H1 (cell line): ENCODE measurements around the gene P3H3. TPM values are rescaled to one million over a fixed set of nuclear protein-coding genes. Genes with fewer than 3 reads are reported as not detected.
A peak's percentile ranks its signal among the peaks of the same experiment; 100 is the strongest.

Experiments
- CTCF ChIA-PET: fragments of 300-600 bp; sonication (Branson Sonifier 250); formaldehyde crosslinking; loops from one replicate; lab custom pipeline; 2021; ENCODE audit not compliant: partially characterized antibody; lab: Charles Lee
- POLR2A ChIA-PET: fragments of 300-600 bp; sonication (Branson Sonifier 250); formaldehyde crosslinking; loops from one replicate; lab custom pipeline; 2021; ENCODE audit warnings: inconsistent platforms; ENCODE audit not compliant: partially characterized antibody; lab: Charles Lee
- DNase-seq, 2 experiments: peaks; one replicate each; pipeline versions ENCODE4 v3.0.0 to v3.0.0-alpha.2; 2010 to 2022; ENCODE audit warnings: low spot score in 2 of 2, low read depth in 1 of 2, mixed read lengths in 1 of 2
- FAIRE-seq: peaks from 2 replicates; lab custom pipeline; 2011; peaks lifted over from hg19 to GRCh38; lab: Jason Lieb, UNC
- H2AFZ ChIP-seq: 2 replicates; pipeline ENCODE4 v1.8.1; 2012; ENCODE audit warnings: low read length, inconsistent platforms
- H2AK5ac ChIP-seq: 2 replicates; pipeline ENCODE4 v1.6.1; 2013; ENCODE audit warnings: low read depth, low read length
- H2BK120ac ChIP-seq: replicated peaks from 2 replicates; pipeline ENCODE3; 2013; ENCODE audit warnings: low read depth, low read length, inconsistent platforms
- H2BK12ac ChIP-seq: 2 replicates; pipeline ENCODE4 v1.6.1; 2013; ENCODE audit warnings: low read depth, low read length
- H2BK15ac ChIP-seq: 2 replicates; pipeline ENCODE4 v1.6.1; 2013; ENCODE audit warnings: low read length
- H2BK20ac ChIP-seq: 2 replicates; pipeline ENCODE4 v1.6.1; 2013; ENCODE audit warnings: low read length
- H2BK5ac ChIP-seq: 2 replicates; pipeline ENCODE4 v1.6.1; 2013; ENCODE audit warnings: low read depth, low read length
- H3K14ac ChIP-seq: 2 replicates; pipeline ENCODE4 v1.6.1; 2013; ENCODE audit warnings: inconsistent platforms; ENCODE audit not compliant: insufficient read length
- H3K18ac ChIP-seq: 2 replicates; pipeline ENCODE4 v1.6.1; 2013; ENCODE audit warnings: low read length; ENCODE audit errors: extremely low read depth
- H3K23ac ChIP-seq: 2 replicates; pipeline ENCODE4 v1.6.1; 2013; ENCODE audit warnings: inconsistent platforms; ENCODE audit not compliant: insufficient read length
- H3K23me2 ChIP-seq: 2 replicates; pipeline ENCODE4 v1.6.1; 2013; ENCODE audit warnings: low read depth, low read length
- H3K27ac ChIP-seq: 2 replicates; pipeline ENCODE4 v1.6.1; 2011; ENCODE audit warnings: low read depth, low read length, inconsistent platforms
- H3K27me3 ChIP-seq, 4 experiments: replicated peaks in 1 of 4; 1 replicate in 1 of 4; 2 replicates in 3 of 4; pipeline versions ENCODE4 v1.6.1 to v1.8.1; 2011 to 2013; ENCODE audit warnings: low read length in 3 of 4, mild to moderate bottlenecking in 3 of 4, inconsistent platforms in 2 of 4, mixed read lengths in 2 of 4, moderate library complexity in 1 of 4; ENCODE audit not compliant: control insufficient read depth in 3 of 4, insufficient read depth in 3 of 4; ENCODE audit errors: extremely low read depth in 1 of 4
- H3K36me3 ChIP-seq, 4 experiments: 2 replicates each; pipeline versions ENCODE4 v1.6.1 to v1.8.1; 2011 to 2013; ENCODE audit warnings: mild to moderate bottlenecking in 4 of 4, low read length in 3 of 4, moderate library complexity in 2 of 4, control low read depth in 1 of 4, inconsistent platforms in 1 of 4; ENCODE audit not compliant: insufficient read depth in 4 of 4, control insufficient read depth in 2 of 4
- H3K4ac ChIP-seq: replicated peaks from 2 replicates; pipeline ENCODE3; 2013; ENCODE audit warnings: low read length, low read depth, mixed read lengths, inconsistent platforms; ENCODE audit not compliant: insufficient read length
- H3K4me1 ChIP-seq, 4 experiments: replicated peaks in 1 of 4; 1 replicate in 1 of 4; 2 replicates in 3 of 4; pipeline versions ENCODE4 v1.6.1 to v1.8.1; 2011 to 2013; ENCODE audit warnings: low read length in 3 of 4, inconsistent platforms in 2 of 4, mixed read lengths in 1 of 4; ENCODE audit not compliant: insufficient read depth in 4 of 4, control insufficient read depth in 3 of 4
- H3K4me2 ChIP-seq, 2 experiments: 2 replicates each; pipeline versions ENCODE4 v1.6.1 to v1.8.1; 2011 to 2013; ENCODE audit warnings: low read depth in 2 of 2, low read length in 2 of 2, control low read depth in 1 of 2, inconsistent platforms in 1 of 2, mild to moderate bottlenecking in 1 of 2; ENCODE audit not compliant: insufficient read depth in 1 of 2
- H3K4me3 ChIP-seq, 4 experiments: fragments of 200-600, 300-600 bp in 1 of 4; sonication (generic), shearing (Covaris generic), sonication (Bioruptor Twin) in 1 of 4; 2 replicates each; pipeline versions ENCODE4 v1.5.1 to v1.8.1; 2011 to 2016; ENCODE audit warnings: low read length in 4 of 4, low read depth in 3 of 4, control low read depth in 2 of 4, inconsistent platforms in 2 of 4, mild to moderate bottlenecking in 2 of 4, mixed read lengths in 1 of 4, moderate library complexity in 1 of 4; ENCODE audit not compliant: insufficient read depth in 2 of 4; ENCODE audit errors: extremely low read depth in 1 of 4
- H3K56ac ChIP-seq: replicated peaks from 2 replicates; pipeline ENCODE3; 2013; ENCODE audit warnings: low read depth, mild to moderate bottlenecking, mixed read lengths, low read length, inconsistent platforms; ENCODE audit not compliant: insufficient read length
- H3K79me1 ChIP-seq: 2 replicates; pipeline ENCODE4 v1.6.1; 2013; ENCODE audit warnings: low read depth, low read length, control low read depth
- H3K79me2 ChIP-seq, 2 experiments: 2 replicates each; pipeline versions ENCODE4 v1.6.1 to v1.8.1; 2012 to 2013; ENCODE audit warnings: low read length in 2 of 2, mild to moderate bottlenecking in 2 of 2, inconsistent platforms in 1 of 2; ENCODE audit not compliant: insufficient read depth in 2 of 2, control insufficient read depth in 1 of 2
- H3K9ac ChIP-seq, 4 experiments: replicated peaks in 1 of 4; 1 replicate in 1 of 4; 2 replicates in 3 of 4; pipeline versions ENCODE4 v1.6.1 to v1.8.1; 2011 to 2013; ENCODE audit warnings: low read depth in 3 of 4, low read length in 3 of 4, control low read depth in 2 of 4, mild to moderate bottlenecking in 2 of 4, moderate library complexity in 2 of 4, inconsistent platforms in 1 of 4; ENCODE audit errors: extremely low read depth in 1 of 4
- H3K9me3 ChIP-seq, 2 experiments: 2 replicates each; pipeline versions ENCODE4 v1.6.1 to v1.8.1; 2012 to 2013; ENCODE audit warnings: mild to moderate bottlenecking in 2 of 2, moderate library complexity in 2 of 2, control low read depth in 1 of 2, inconsistent platforms in 1 of 2, low read depth in 1 of 2, low read length in 1 of 2, mixed read lengths in 1 of 2; ENCODE audit not compliant: insufficient read depth in 2 of 2
- H4K20me1 ChIP-seq, 2 experiments: replicated peaks in 1 of 2; 2 replicates each; pipeline versions ENCODE3 to v1.8.1; 2011 to 2013; ENCODE audit warnings: inconsistent platforms in 2 of 2, low read length in 2 of 2, mild to moderate bottlenecking in 1 of 2; ENCODE audit not compliant: insufficient read depth in 2 of 2, control insufficient read depth in 1 of 2
- H4K5ac ChIP-seq: 2 replicates; pipeline ENCODE4 v1.6.1; 2013; ENCODE audit warnings: low read length, low read depth, mixed read lengths, inconsistent platforms; ENCODE audit not compliant: insufficient read length
- H4K8ac ChIP-seq: 2 replicates; pipeline ENCODE4 v1.8.0; 2013; ENCODE audit warnings: mild to moderate bottlenecking, moderate library complexity, low read length, inconsistent platforms; ENCODE audit not compliant: insufficient read depth; ENCODE audit errors: extremely low read depth
- H4K91ac ChIP-seq: replicated peaks from 2 replicates; pipeline ENCODE3; 2013; ENCODE audit warnings: low read length, mixed read lengths, inconsistent platforms; ENCODE audit not compliant: insufficient read length
- CBX8 ChIP-seq: fragments of 300-800, 300-1000 bp; sonication (generic); IDR thresholded peaks from 2 replicates; pipeline ENCODE4 v1.7.1; 2016; ENCODE audit warnings: low read depth, low read length, borderline replicate concordance
- NRF1 ChIP-seq: IDR thresholded peaks from 2 replicates; pipeline ENCODE4 v1.6.1; 2011; ENCODE audit warnings: mild to moderate bottlenecking, low read depth, low read length, improper control_type of control experiment
- SIRT6 ChIP-seq: IDR thresholded peaks from one replicate; pipeline ENCODE4 v1.7.1; 2012; ENCODE audit warnings: low read length, inconsistent platforms
- SIX5 ChIP-seq: IDR thresholded peaks from 2 replicates; pipeline ENCODE4 v1.6.1; 2011; ENCODE audit warnings: mild to moderate bottlenecking, low read depth, low read length
- WGBS, 2 experiments: shearing (Covaris generic) in 1 of 2; methylation state at CpG; one replicate each; pipeline versions ENCODE4 v1.1.6 to v1.1.7; 2013 to 2015; ENCODE audit warnings: low lambda C conversion rate in 2 of 2, mixed read lengths in 2 of 2, inconsistent platforms in 1 of 2, low coverage in 1 of 2, missing lambda C conversion rate in 1 of 2; ENCODE audit not compliant: insufficient replicate concordance in 2 of 2, insufficient coverage in 1 of 2, insufficient read length in 1 of 2; ENCODE audit errors: extremely low coverage in 1 of 2, missing lambda C conversion rate in 1 of 2; 5-methylcytosine and 5-hydroxymethylcytosine counted together
- polyA plus RNA-seq, 7 experiments: library from polyadenylated mRNA; depleted of rRNA in 3 of 7; stranded (reverse) in 5 of 7; unstranded in 2 of 7; fragments of >200 nt in 5 of 7; fragments of 200-250 nt in 2 of 7; gene quantifications; 1 replicate in 5 of 7; 2 replicates in 1 of 7; 4 replicates in 1 of 7; pipeline versions ENCODE4 v1.2.1 to v1.2.3, GENCODE V29; 2011 to 2013; ENCODE audit warnings: missing spikeins in 2 of 7, mixed read lengths in 2 of 7
- total RNA-seq: library from RNA; stranded (reverse); fragmentation: NEBNext Ultra II Directional; extraction: Animal tissue kit (Norgen Biotek cat#: 25700); gene quantifications from 2 replicates; pipeline ENCODE4 v1.2.1, GENCODE V29; 2021
- TF ChIP-seq, protein P1 (sequence below): IDR thresholded peaks from 2 replicates; pipeline ENCODE4 v1.6.1; 2012; ENCODE audit warnings: inconsistent platforms

The P3H3 gene
- total and polyA plus RNA-seq, 2 of the 8 experiments (the other 6 are each of a cell fraction or from before 2014, with no cell fraction given) = 22.9 to 43.5 TPM

DNA sequence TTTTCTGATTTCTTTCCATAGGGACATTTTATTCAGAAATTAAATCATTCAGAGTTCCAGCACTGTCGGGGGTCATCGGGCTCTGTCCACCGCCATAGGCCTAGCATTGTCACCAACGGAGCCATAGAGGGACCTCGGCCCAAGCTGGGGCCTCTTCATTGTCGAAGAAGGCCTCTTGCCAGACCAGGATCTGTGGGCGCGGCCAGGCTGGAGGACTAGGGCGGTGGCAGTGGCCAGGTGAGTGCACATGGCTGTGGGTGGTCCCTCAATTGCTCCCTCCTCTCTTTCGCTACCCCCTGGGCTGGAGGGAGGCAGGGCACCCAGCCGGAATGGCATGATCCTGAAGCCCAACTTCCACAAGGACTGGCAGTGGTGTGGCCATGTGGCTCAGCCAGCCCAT lies 55.5 kb downstream of the P3H3 start:
- no peak overlapping the region for H2AFZ ChIP-seq
- FAIRE-seq = no peak
- 90% methylated on average over 11 of the region's 11 CpGs; no CpG with 5 or more reads in 1 of the 2 experiments for WGBS, 2 experiments
- H3K14ac ChIP-seq = no peak overlapping the region
- H4K8ac ChIP-seq = no peak overlapping the region
- no peak overlapping the region for H3K27ac ChIP-seq
- peaks cover 0 to 20% (median 1%) of the 10 kb centered on the region in 4 experiments; a peak in 4 of 8 replicates for H3K36me3 ChIP-seq
- CTCF ChIA-PET = interaction anchor here (2.0 to 3.1 kb wide), 3 partner anchors 11 to 41 kb away, joined by 4 to 18 read pairs (median 9); partner anchors contain the start of gene SPSB2
- no peak overlapping the region for H3K56ac ChIP-seq
- H3K27me3 ChIP-seq = no peaks in the 10 kb centered on the region
- H3K9me3 ChIP-seq = no peaks in the 10 kb centered on the region
- no peak overlapping the region for H2AK5ac ChIP-seq
- H3K4me2 ChIP-seq = no peak overlapping the region
- no peaks in the 10 kb centered on the region for H3K23me2 ChIP-seq
- peak overlapping the region; percentile 15 for H2BK5ac ChIP-seq
- H2BK15ac ChIP-seq = peak overlapping the region; percentile 6; the same call in 1 of the 2 replicates
- no peak overlapping the region for H4K5ac ChIP-seq
- no peak overlapping the region for H3K9ac ChIP-seq
- no peaks in the 10 kb centered on the region for H4K20me1 ChIP-seq
- H3K18ac ChIP-seq = no peak overlapping the region
- H3K4me3 ChIP-seq = no peak overlapping the region
- H2BK120ac ChIP-seq = peak overlapping the region; percentile 56
- peaks cover 2 to 8% (median 5%) of the 10 kb centered on the region in 4 experiments; a peak in 5 of 7 replicates for H3K4me1 ChIP-seq
- H3K23ac ChIP-seq = no peak overlapping the region
- H3K79me1 ChIP-seq = no peaks in the 10 kb centered on the region
- no peak for TF ChIP-seq SIX5
- TF ChIP-seq NRF1 = no peak
- no peak for TF ChIP-seq CBX8
- TF ChIP-seq, protein P1, sequence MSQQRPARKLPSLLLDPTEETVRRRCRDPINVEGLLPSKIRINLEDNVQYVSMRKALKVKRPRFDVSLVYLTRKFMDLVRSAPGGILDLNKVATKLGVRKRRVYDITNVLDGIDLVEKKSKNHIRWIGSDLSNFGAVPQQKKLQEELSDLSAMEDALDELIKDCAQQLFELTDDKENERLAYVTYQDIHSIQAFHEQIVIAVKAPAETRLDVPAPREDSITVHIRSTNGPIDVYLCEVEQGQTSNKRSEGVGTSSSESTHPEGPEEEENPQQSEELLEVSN = no peak
- no peak for TF ChIP-seq SIRT6
- no peak for DNase-seq
- H2BK12ac ChIP-seq = peak overlapping the region; percentile 94; the same call in 1 of the 2 replicates
- POLR2A ChIA-PET = interaction anchor here (0.6 to 5.7 kb wide), 7 partner anchors 11 to 60 kb away, joined by 3 to 50 read pairs (median 7); partner anchors contain the start of genes C12orf57, CDCA3, RNU7-1 and SPSB2
- H2BK20ac ChIP-seq = peak overlapping the region; percentile 95; the same call in 1 of the 2 replicates
- peak overlapping the region; percentile 96 for H3K4ac ChIP-seq
- H3K79me2 ChIP-seq = no peaks in the 10 kb centered on the region
- peak overlapping the region; percentile 95 for H4K91ac ChIP-seq
